WI38 (cell line): ENCODE data around the gene SH3BP2.

Source experiments
- H3K4me3 ChIP-seq: 2 replicates; pipeline ENCODE4 v1.5.1; 2011; ENCODE audit warnings: low read depth, mild to moderate bottlenecking, control low read depth, low read length
- CTCF ChIP-seq: IDR thresholded peaks from 2 replicates; pipeline ENCODE4 v1.5.1; 2012; ENCODE audit warnings: low read depth, mild to moderate bottlenecking, control low read depth, low read length

SH3BP2 gene

GRCh38 chr4:2847302-2847871 lies 54.5 kb downstream of the SH3BP2 start:
- no peak overlapping the region for H3K4me3 ChIP-seq
- TF ChIP-seq CTCF = no peak

- no peak for TF ChIP-seq CTCF
- no peak overlapping the region for H3K4me3 ChIP-seq
These were observed 55.6 kb downstream of the SH3BP2 start for GRCh38 chr4:2848449-2848848.

GRCh38 chr4:2849267-2850152 lies 56.6 kb downstream of the SH3BP2 start:
- TF ChIP-seq CTCF = no peak
- H3K4me3 ChIP-seq = no peak overlapping the region

- no peak overlapping the region for H3K4me3 ChIP-seq
- TF ChIP-seq CTCF = no peak
These were observed 58.3 kb downstream of the SH3BP2 start for GRCh38 chr4:2850966-2851798.

- TF ChIP-seq CTCF = no peak
- H3K4me3 ChIP-seq = no peak overlapping the region
These were observed 59.6 kb downstream of the SH3BP2 start for GRCh38 chr4:2852481-2852921.

- TF ChIP-seq CTCF = no peak
- H3K4me3 ChIP-seq = no peak overlapping the region
These were observed 62.7 kb downstream of the SH3BP2 start for GRCh38 chr4:2855584-2855983.
